SK-N-SH (cell line): Measurements from ENCODE around the gene TEKTIP1.

Experiments used
- CTCF ChIP-seq: fragments of 200-600 bp; sonication (generic); IDR thresholded peaks from 2 replicates; pipeline ENCODE4 v1.6.1; 2017; ENCODE audit warnings: antibody characterized with exemption, mild to moderate bottlenecking, moderate library complexity
- SMC3 ChIP-seq: IDR thresholded peaks from 2 replicates; pipeline ENCODE4 v1.6.1; 2012; ENCODE audit warnings: low read depth, low read length, improper control_type of control experiment
- TEAD4 ChIP-seq: IDR thresholded peaks from 2 replicates; pipeline ENCODE4 v1.4.0; 2012; ENCODE audit warnings: mild to moderate bottlenecking, borderline replicate concordance; ENCODE audit not compliant: insufficient read depth

- TF ChIP-seq TEAD4 (no peak), SMC3 (no peak), CTCF (no peak)
Observed at GRCh38 chr19:3505598-3506383, 33.2 kb upstream of the TEKTIP1 start, which contains the start of gene FZR1.
